Small intestine (tissue), 7 donors: Measurements from ENCODE around the gene SIRT4. TPM values are rescaled to one million over a fixed set of nuclear protein-coding genes. Genes with fewer than 3 reads are reported as not detected.
"Not testable (repeated sequence)": the region's sequence is repeated elsewhere in the genome, so short reads cannot be mapped to it uniquely, and the experiment has no call there.

ENCODE experiments used
- DNase-seq, 2 donors: peaks; one replicate each; pipeline versions ENCODE4 v3.0.0 to v3.0.0-alpha.2; 2013
- FAIRE-seq: peaks from 2 replicates; lab custom pipeline; 2012; peaks lifted over from hg19 to GRCh38; lab: Jason Lieb, UNC
- H3K27ac ChIP-seq, 3 donors: one replicate each; pipeline ENCODE4 v1.5.1; 2013; ENCODE audit warnings: low read length in 2 of 3, mild to moderate bottlenecking in 2 of 3, control low read depth in 1 of 3, inconsistent platforms in 1 of 3, low read depth in 1 of 3, moderate library complexity in 1 of 3
- H3K27me3 ChIP-seq, 3 donors: one replicate each; pipeline ENCODE4 v1.6.1; 2013; ENCODE audit warnings: low read length in 3 of 3, inconsistent platforms in 1 of 3; ENCODE audit not compliant: control insufficient read depth in 3 of 3, insufficient read depth in 3 of 3
- H3K36me3 ChIP-seq, 3 donors: one replicate each; pipeline ENCODE4 v1.6.1; 2013; ENCODE audit warnings: low read length in 3 of 3, inconsistent platforms in 1 of 3, low read depth in 1 of 3, mild to moderate bottlenecking in 1 of 3, moderate library complexity in 1 of 3; ENCODE audit not compliant: control insufficient read depth in 3 of 3, insufficient read depth in 2 of 3
- H3K4me1 ChIP-seq, 3 donors: one replicate each; pipeline ENCODE4 v1.6.1; 2013; ENCODE audit warnings: low read length in 2 of 3, inconsistent platforms in 1 of 3, low read depth in 1 of 3, mild to moderate bottlenecking in 1 of 3, moderate library complexity in 1 of 3; ENCODE audit not compliant: control insufficient read depth in 3 of 3, insufficient read depth in 2 of 3
- H3K4me3 ChIP-seq, 3 donors: one replicate each; pipeline ENCODE4 v1.5.1; 2013; ENCODE audit warnings: low read length in 3 of 3, control low read depth in 1 of 3, inconsistent platforms in 1 of 3, low read depth in 1 of 3, mild to moderate bottlenecking in 1 of 3, moderate library complexity in 1 of 3
- H3K9me3 ChIP-seq, 2 donors: one replicate each; pipeline ENCODE4 v1.6.1; 2013; ENCODE audit warnings: low read depth in 1 of 2, low read length in 1 of 2; ENCODE audit not compliant: control insufficient read depth in 2 of 2, insufficient read depth in 1 of 2
- WGBS, 3 donors: extraction: QIAGEN DNeasy Blood & Tissue Kit; methylation state at CpG; one replicate each; pipeline ENCODE4 v1.1.7; 2013; 5-methylcytosine and 5-hydroxymethylcytosine counted together
- polyA plus RNA-seq, 4 donors: library from polyadenylated mRNA; stranded (reverse) in 3 of 4; unstranded in 1 of 4; fragments of 200-250 nt in 3 of 4; fragments of 120-200 nt in 1 of 4; gene quantifications; one replicate each; pipeline versions ENCODE4 v1.2.1 to v1.2.3, GENCODE V29; 2013
- donor health status: healthy with polysubstance abuse.
- donor health status: control.
- donor health status: control.
- donor health status: Bipolar disorder and iron deficiency.
- donor health status: healthy.

SIRT4 gene
- polyA plus RNA-seq, 4 donors: 1.4 to 8.1 (median 2.5) TPM

DNA sequence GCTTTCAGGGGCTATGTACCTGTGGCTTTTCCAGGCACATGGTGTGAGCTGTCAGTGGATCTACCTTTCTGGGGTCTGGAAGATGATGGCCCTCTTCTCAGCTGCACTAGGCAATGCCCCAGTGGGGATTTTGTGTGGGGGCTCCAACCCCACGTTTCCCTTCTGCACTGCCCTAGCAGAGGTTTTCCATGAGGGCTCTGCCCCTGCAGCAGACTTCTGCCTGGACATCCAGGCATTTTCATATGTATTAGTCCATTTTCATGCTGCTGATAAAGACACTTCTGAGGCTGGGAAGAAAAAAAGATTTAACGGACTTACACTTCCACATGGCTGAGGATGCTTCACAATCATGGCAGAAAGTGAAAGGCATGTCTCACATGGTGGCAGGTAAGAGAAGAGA, 34.3 kb downstream of the SIRT4 start:
- H3K4me3 ChIP-seq, H3K27ac ChIP-seq, FAIRE-seq, H3K27me3 ChIP-seq, DNase-seq, H3K36me3 ChIP-seq: not testable (repeated sequence)
- Histone ChIP-seq H3K9me3 (peaks cover 0 to 29% of the 10 kb centered on the region in 2 donors), H3K4me1 (peaks cover 0 to 11% (median 5%) of the 10 kb centered on the region in 3 donors)
- 88 to 95% (median 91%) methylated on average over 2 of the region's 2 CpGs for WGBS, 3 donors

DNA sequence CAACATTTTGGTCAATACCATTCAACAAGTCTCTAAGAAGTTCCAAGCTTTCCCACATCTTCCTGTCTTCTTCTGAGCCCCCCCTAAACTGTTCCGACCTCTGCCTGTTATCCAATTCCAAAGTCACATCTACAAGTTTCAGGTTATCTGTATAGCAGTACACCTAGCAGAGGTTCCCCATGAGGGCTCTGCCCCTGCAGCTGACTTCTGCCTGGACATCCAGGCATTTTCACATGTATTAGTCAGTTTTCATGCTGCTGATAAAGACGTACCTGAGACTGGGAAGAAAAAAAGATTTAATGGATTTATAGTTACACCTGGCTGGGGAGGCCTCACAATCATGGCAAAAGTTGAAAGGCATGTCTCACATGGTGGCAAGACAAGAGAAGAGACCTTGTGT, 35.6 kb downstream of the SIRT4 start:
- H3K36me3 ChIP-seq: peaks cover 0 to 6% (median 0%) of the 10 kb centered on the region in 3 donors
- H3K4me3 ChIP-seq: no peak overlapping the region
- 72 to 86% (median 86%) methylated on average over 2 of the region's 2 CpGs for WGBS, 3 donors
- no peak for FAIRE-seq
- peaks cover 0 to 2% (median 0%) of the 10 kb centered on the region in 3 donors for H3K27me3 ChIP-seq
- H3K9me3 ChIP-seq: peaks cover 0 to 29% of the 10 kb centered on the region in 2 donors
- peaks cover 0 to 4% (median 0%) of the 10 kb centered on the region in 3 donors for H3K4me1 ChIP-seq
- H3K27ac ChIP-seq: no peak overlapping the region
- DNase-seq: no peak

DNA sequence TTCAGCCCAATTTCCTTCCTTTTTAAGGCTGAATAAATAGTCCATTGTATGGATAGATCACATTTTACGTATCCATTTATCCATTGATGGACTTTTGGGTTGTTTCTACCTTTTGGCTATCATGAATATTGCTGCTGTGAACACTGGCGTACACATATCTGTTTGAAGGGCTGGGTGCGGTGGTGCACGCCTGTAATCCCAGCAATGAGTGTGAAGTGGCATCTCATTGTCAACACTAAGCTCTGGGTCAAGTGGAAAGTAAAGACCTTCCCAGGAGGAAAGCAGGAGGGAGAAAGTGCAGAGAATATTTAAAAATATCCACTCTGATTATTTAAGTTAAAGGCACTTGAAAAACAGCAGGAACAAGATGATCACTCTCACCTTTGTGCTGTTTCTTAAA, 37.1 kb downstream of the SIRT4 start:
- Histone ChIP-seq H3K27me3 (peaks cover 0 to 2% (median 0%) of the 10 kb centered on the region in 3 donors), H3K4me3 (no peak overlapping the region), H3K4me1 (peaks cover 0 to 4% (median 0%) of the 10 kb centered on the region in 3 donors), H3K27ac (no peak overlapping the region), H3K9me3 (peaks cover 0 to 29% of the 10 kb centered on the region in 2 donors), H3K36me3 (peaks cover 0 to 12% (median 0%) of the 10 kb centered on the region in 3 donors)
- FAIRE-seq (no peak), DNase-seq (no peak)
- WGBS, 3 donors: 83 to 92% (median 89%) methylated on average over 4 of the region's 4 CpGs

DNA sequence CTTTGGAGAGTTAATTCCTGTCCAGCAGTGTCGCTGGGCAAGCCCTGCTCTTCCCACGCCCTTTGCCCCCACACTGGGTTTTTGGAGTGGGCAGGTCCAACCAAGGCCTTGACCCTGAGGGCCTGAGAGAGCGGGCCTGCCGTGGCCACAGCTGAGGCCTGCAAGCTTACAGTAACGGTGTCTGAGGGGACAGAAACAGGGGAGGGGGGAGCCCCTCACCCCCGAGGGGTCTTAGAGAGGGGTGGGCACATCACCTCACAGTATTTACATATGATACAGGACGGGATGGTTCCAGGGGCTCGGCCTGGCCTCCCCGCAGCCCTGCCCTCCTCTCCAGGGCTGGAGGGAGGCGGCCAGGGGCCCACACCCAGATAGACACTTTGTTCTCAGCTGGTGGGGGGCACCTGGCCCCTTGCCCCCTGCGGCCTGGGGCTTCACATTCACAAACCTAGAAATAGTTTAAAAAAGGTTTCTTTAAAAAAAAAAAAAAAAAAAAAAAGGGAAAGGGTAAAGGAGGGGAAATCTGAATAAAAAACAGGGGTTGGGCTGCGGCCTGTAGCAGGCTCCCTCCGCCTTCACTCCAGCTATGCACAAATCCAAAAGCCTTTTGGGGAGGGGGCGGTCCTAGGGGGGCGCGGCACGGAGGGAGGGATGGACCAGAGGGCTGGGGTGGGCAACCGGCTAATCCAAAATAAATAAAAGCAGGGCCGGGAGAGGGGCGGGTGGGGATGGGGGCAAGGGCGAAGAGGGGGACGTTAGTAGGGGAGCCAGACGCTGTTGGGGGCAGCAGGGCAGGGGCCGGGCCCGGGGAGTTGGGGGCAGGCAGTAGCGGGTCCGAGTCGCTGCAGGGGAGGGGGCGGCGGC, 40.3 kb downstream of the SIRT4 start:
- H3K9me3 ChIP-seq: peaks cover 0 to 12% of the 10 kb centered on the region in 2 donors
- H3K27me3 ChIP-seq: peaks cover 0 to 2% (median 0%) of the 10 kb centered on the region in 3 donors
- FAIRE-seq (no peak), DNase-seq (no peak)
- H3K27ac ChIP-seq: no peak overlapping the region
- WGBS, 3 donors: 65 to 71% (median 69%) methylated on average over 27 to 30 of the region's 30 CpGs
- peaks cover 0 to 38% (median 0%) of the 10 kb centered on the region in 3 donors for H3K36me3 ChIP-seq
- H3K4me1 ChIP-seq: peaks cover 0 to 4% (median 0%) of the 10 kb centered on the region in 3 donors
- no peak overlapping the region for H3K4me3 ChIP-seq

DNA sequence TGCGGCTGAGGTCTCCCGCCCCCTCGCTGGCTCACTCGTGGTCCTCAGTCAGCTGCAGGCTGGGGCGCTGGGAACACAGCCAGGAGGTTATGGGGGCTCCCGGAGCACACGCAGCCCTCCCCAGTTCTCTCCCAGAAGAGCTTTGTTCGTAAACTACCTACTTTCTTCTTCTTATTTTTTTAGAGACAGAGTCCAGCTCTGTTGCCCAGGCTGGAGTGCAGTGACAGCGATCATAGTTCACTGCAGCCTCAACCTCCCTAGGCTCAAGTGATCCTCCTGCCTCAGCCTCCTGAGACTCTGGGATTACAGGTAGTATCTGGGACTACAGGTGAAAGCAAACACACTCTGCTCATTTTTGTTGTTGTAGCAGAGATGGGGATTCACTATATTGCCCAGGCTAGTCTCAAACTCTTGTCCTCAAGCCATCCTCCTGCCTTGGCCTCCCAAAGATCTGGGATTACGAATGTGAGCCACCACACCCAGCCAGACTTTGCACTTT, 41.0 kb downstream of the SIRT4 start:
- 69 to 83% (median 72%) methylated on average over 8 to 10 of the region's 10 CpGs for WGBS, 3 donors
- Histone ChIP-seq H3K4me3 (no peak overlapping the region), H3K9me3 (peaks cover 0 to 5% of the 10 kb centered on the region in 2 donors), H3K27me3 (peaks cover 0 to 2% (median 0%) of the 10 kb centered on the region in 3 donors), H3K36me3 (peaks cover 0 to 45% (median 0%) of the 10 kb centered on the region in 3 donors), H3K4me1 (peaks cover 0 to 4% (median 0%) of the 10 kb centered on the region in 3 donors), H3K27ac (no peak overlapping the region)
- FAIRE-seq: no peak
- no peak for DNase-seq

DNA sequence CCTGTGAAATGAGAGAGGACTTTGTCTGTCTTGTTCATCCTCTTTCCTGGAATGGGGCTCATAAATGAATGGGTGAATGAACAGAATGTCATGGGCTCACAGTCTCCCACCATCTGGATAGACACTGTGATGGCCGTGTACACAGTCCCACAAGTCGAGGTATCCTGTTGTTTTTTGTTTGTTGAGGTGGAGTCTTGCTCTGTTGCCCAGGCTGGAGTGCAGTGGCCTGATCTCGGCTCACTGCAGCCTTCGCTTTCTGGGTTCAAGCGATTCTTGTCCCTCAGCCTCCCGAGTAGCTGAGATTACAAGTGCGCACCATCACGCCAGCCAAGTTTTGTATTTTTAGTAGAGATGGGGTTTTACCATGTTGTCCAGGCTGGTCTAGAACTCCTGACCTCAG, 41.6 kb downstream of the SIRT4 start:
- 76 to 86% (median 79%) methylated on average over 8 of the region's 8 CpGs for WGBS, 3 donors
- no peak overlapping the region for H3K4me3 ChIP-seq
- H3K27me3 ChIP-seq: peaks cover 0 to 2% (median 0%) of the 10 kb centered on the region in 3 donors
- no peak overlapping the region for H3K27ac ChIP-seq
- peaks cover 0 to 3% of the 10 kb centered on the region in 2 donors for H3K9me3 ChIP-seq
- FAIRE-seq: no peak
- peaks cover 0 to 50% (median 0%) of the 10 kb centered on the region in 3 donors for H3K36me3 ChIP-seq
- no peak for DNase-seq
- H3K4me1 ChIP-seq: peaks cover 0 to 4% (median 0%) of the 10 kb centered on the region in 3 donors

DNA sequence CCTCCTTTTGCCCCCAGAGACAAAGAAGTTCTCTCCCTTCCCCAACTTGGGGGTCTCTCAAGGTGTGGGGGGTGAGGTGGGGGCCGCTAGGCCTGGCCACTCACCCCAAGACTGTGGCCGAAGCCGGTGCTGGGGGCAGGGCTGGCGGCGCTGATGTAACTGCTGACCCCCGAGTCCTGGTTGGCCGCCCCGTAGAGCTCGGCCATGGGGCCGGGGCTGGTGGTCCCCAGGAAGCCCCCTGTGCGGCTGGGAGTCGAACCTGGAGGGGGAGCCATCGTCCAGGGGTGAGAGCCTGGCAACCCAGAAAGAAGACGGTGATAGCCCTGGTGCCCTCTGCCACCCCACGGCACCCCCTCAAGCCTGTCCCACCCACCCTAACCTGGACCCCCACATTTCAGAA, 43.9 kb downstream of the SIRT4 start:
- Histone ChIP-seq H3K4me1 (peaks cover 0 to 4% (median 0%) of the 10 kb centered on the region in 3 donors), H3K9me3 (peaks cover 0 to 3% of the 10 kb centered on the region in 2 donors), H3K27me3 (peaks cover 0 to 2% (median 0%) of the 10 kb centered on the region in 3 donors), H3K36me3 (peaks cover 0 to 66% (median 0%) of the 10 kb centered on the region in 3 donors), H3K4me3 (no peak overlapping the region), H3K27ac (no peak overlapping the region)
- WGBS, 3 donors: 88 to 99% (median 94%) methylated on average over 9 to 15 of the region's 15 CpGs
- DNase-seq (no peak), FAIRE-seq (no peak)

DNA sequence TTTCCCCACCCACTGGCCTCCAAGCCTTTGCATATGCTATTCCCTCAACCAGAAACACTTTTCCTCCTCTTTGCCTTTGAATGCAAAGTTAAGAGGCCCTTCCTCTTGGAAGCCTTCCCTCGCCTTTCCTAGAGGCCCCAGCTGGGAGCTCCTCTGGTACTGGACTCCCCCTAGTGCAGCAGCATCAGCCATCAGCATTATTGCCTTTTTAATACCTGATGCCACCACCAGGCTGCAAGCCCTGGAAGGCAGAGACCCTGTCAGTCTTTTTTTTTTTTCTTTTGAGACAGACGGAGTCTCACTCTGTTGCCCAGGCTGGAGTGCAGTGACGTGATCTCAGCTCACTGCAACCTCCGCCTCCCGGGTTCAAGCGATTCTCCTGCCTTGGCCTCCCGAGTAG, 44.6 kb downstream of the SIRT4 start:
- peaks cover 0 to 3% of the 10 kb centered on the region in 2 donors for H3K9me3 ChIP-seq
- H3K4me3 ChIP-seq: no peak overlapping the region
- DNase-seq (no peak), FAIRE-seq (no peak)
- WGBS, 3 donors: 87 to 92% (median 89%) methylated on average over 6 to 7 of the region's 7 CpGs
- no peaks in the 10 kb centered on the region for H3K27me3 ChIP-seq
- H3K36me3 ChIP-seq: peaks cover 0 to 71% (median 0%) of the 10 kb centered on the region in 3 donors
- H3K27ac ChIP-seq: no peak overlapping the region
- peaks cover 0 to 4% (median 0%) of the 10 kb centered on the region in 3 donors for H3K4me1 ChIP-seq
